ENCODE measurements around the gene PNLIPRP2. TPM values are rescaled to one million over a fixed set of nuclear protein-coding genes. Genes with fewer than 3 reads are reported as not detected.
A peak's percentile ranks its signal among the peaks of the same experiment; 100 is the strongest.

The PNLIPRP2 gene
- total and polyA plus RNA-seq, 2 experiments from 2014 or later: not detected

DNA sequence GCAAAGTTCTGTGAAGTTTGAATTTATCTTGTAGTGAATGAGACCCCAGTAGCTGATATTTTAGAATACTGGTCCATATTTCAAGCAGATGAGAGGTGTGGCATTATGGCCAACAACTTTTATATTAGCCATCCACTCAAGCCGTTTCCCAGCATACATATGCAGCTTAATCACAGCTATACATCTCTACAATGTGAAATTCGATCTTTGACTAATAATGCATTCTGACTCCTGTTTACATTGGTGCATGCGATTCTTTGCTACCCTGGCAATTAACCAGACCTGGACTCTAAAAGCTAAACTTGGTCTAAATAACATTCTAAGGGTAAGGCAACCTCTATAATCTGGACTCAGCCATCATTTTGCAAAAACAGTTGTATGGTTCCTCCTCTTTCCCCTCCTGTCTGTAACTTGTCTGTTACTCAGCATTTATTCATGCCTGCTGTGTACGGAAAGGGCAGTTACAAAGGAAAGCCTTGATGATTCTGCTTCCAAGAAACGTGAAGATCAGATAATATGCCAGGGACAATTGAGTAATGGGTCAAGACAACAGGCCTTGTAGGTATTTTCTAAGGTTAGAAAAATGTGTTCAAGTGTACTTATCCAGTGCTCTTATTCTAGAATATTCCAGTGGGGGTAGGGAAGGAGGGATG lies 50.6 kb downstream of the PNLIPRP2 start:
- Histone ChIP-seq H3K9ac (no peak overlapping the region), H3K4me3 (no peak overlapping the region), H3F3A (ENCODE audit: insufficient read depth) (peaks cover 17% of the 10 kb centered on the region), H2AFZ (no peak overlapping the region), H3K9me3 (ENCODE audit: low read depth) (no peaks in the 10 kb centered on the region), H3K79me2 (ENCODE audit: insufficient read depth) (no peaks in the 10 kb centered on the region), H3K27me3 (replicated peaks; ENCODE audit: insufficient read depth) (no peaks in the 10 kb centered on the region), H3K9me2 (ENCODE audit: insufficient read depth) (no peaks in the 10 kb centered on the region), H4K20me1 (ENCODE audit: insufficient read depth) (no peaks in the 10 kb centered on the region), H3K27ac (no peak overlapping the region), H3K4me1 (ENCODE audit: insufficient read depth) (peaks cover 15% of the 10 kb centered on the region), H3K4me2 (ENCODE audit: unreplicated experiment) (peak overlapping the region; percentile 25), H3K36me3 (ENCODE audit: low read depth) (no peaks in the 10 kb centered on the region)
- 22 to 24% methylated on average over 5 of the region's 5 CpGs for whole genome bisulfite sequencing, 2 experiments (ENCODE audit: low coverage in 1 of 2, low lambda C conversion rate in 2 of 2, missing lambda C conversion rate in 2 of 2)
- TF ChIP-seq EZH2 (IDR thresholded peaks at IDR 0.05; ENCODE audit: insufficient read depth, poor library complexity, severe bottlenecking) (no peak), EZH2phosphoT487 (IDR thresholded peaks at IDR 0.05; ENCODE audit: insufficient read depth, low read depth) (no peak)
- DNase-seq: peak; percentile 68
- in situ Hi-C loops (cut with MboI): loop anchor here (10.0 kb wide), 1 partner anchor 503 kb away; no protein-coding TSS in a partner anchor

DNA sequence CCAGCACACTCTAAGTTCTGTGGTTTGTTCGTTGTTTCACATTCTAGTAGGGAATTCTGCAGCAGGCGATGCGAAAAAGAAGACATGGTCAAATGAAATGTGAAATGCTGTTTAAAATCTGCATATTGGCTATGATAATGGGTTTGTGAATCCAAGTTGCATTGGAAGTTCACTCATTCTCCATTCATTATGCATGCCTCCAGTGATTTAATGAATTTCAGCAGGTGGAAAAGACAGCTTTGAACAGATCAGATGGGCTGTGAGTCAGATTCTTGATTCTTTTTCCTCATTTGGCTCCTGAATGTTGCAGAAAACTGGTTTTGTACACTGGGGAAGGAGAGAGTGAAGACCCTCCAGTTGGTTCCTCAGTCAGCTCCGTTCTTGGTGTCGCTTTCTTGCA lies 52.1 kb downstream of the PNLIPRP2 start:
- WGBS, 2 experiments (ENCODE audit: low coverage in 1 of 2, low lambda C conversion rate in 2 of 2, missing lambda C conversion rate in 2 of 2): 96 to 97% methylated on average over 5 of the region's 5 CpGs
- TF ChIP-seq EZH2 (IDR thresholded peaks at IDR 0.05; ENCODE audit: insufficient read depth, poor library complexity, severe bottlenecking): no peak
- no peaks in the 10 kb centered on the region for H3K79me2 ChIP-seq (ENCODE audit: insufficient read depth)
- in situ Hi-C loops (cut with MboI): loop anchor here (10.0 kb wide), 1 partner anchor 502 kb away; no protein-coding TSS in a partner anchor
- H3K27ac ChIP-seq: no peak overlapping the region
- H3K9me2 ChIP-seq (ENCODE audit: insufficient read depth): no peaks in the 10 kb centered on the region
- no peak overlapping the region for H2AFZ ChIP-seq
- H3K36me3 ChIP-seq (ENCODE audit: low read depth): no peaks in the 10 kb centered on the region
- no peaks in the 10 kb centered on the region for H3K9me3 ChIP-seq (ENCODE audit: low read depth)
- no peaks in the 10 kb centered on the region for H4K20me1 ChIP-seq (ENCODE audit: insufficient read depth)
- no peaks in the 10 kb centered on the region for H3K27me3 ChIP-seq (replicated peaks; ENCODE audit: insufficient read depth)
- no peak overlapping the region for H3K9ac ChIP-seq
- peaks cover 15% of the 10 kb centered on the region for H3K4me1 ChIP-seq (ENCODE audit: insufficient read depth)
- H3K4me2 ChIP-seq (ENCODE audit: unreplicated experiment): no peak overlapping the region
- H3F3A ChIP-seq (ENCODE audit: insufficient read depth): peaks cover 17% of the 10 kb centered on the region
- no peak for DNase-seq
- H3K4me3 ChIP-seq: no peak overlapping the region

DNA sequence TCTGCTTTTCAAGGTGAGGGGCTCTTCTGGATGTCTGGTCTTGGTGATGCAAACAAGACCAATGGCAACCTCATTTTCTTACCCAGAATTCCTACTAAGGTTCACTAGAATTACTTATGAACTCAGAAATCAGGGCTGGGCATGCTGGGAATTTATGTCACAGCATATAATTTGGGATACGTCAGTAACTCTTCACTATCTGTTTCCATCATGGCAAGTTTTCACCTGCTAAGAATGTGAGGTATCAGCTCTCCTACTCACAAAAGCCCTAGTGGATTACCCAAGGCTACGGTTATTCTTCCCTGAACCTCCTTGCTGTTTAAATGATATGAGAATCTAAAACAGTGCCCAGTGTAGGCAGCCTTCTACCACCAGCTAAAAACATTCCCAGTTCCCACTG lies 53.1 kb downstream of the PNLIPRP2 start:
- H3K79me2 ChIP-seq (ENCODE audit: insufficient read depth): no peaks in the 10 kb centered on the region
- DNase-seq: no peak
- TF ChIP-seq EZH2phosphoT487 (IDR thresholded peaks at IDR 0.05; ENCODE audit: insufficient read depth, low read depth): no peak
- no peak for TF ChIP-seq EZH2 (IDR thresholded peaks at IDR 0.05; ENCODE audit: insufficient read depth, poor library complexity, severe bottlenecking)
- H3K4me2 ChIP-seq (ENCODE audit: unreplicated experiment): no peak overlapping the region
- H4K20me1 ChIP-seq (ENCODE audit: insufficient read depth): no peaks in the 10 kb centered on the region
- WGBS, 2 experiments (ENCODE audit: low coverage in 1 of 2, low lambda C conversion rate in 2 of 2, missing lambda C conversion rate in 2 of 2): 70 to 76% methylated on average over 2 of the region's 2 CpGs
- H3K36me3 ChIP-seq (ENCODE audit: low read depth): no peaks in the 10 kb centered on the region
- no peak overlapping the region for H3K27ac ChIP-seq
- H3F3A ChIP-seq (ENCODE audit: insufficient read depth): peaks cover 17% of the 10 kb centered on the region
- H3K9me3 ChIP-seq (ENCODE audit: low read depth): no peaks in the 10 kb centered on the region
- no peak overlapping the region for H2AFZ ChIP-seq
- H3K27me3 ChIP-seq (replicated peaks; ENCODE audit: insufficient read depth): no peaks in the 10 kb centered on the region
- H3K4me3 ChIP-seq: no peak overlapping the region
- in situ Hi-C loops (cut with MboI): loop anchor here (10.0 kb wide), 1 partner anchor 501 kb away; no protein-coding TSS in a partner anchor
- H3K9ac ChIP-seq: no peak overlapping the region
- no peaks in the 10 kb centered on the region for H3K9me2 ChIP-seq (ENCODE audit: insufficient read depth)
- H3K4me1 ChIP-seq (ENCODE audit: insufficient read depth): peaks cover 15% of the 10 kb centered on the region

DNA sequence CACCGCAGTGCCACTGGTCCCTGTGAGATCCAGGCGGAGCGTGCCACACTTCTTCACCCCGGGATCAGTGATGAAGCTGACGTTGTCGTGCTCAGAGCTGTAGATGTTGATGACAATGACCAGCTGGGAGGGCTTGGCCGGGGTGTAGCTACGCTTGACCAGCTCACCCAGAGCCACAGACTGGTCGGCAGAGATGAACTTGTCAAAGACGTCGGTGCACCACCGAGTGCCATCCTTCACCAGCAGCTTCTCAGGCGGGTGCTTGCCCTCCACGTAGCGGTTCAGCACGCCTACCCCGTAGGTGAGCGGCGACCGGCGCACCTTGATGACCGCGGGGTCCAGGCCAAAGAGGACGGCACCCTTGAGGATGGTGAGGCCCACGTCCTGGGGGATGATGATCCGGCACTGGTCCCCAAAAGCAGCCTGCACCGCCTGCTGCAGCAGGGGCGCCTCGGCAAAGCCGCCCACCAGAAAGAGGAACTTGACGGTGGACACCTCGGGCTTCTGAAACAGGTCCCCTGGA lies 54.2 kb downstream of the PNLIPRP2 start:
- Histone ChIP-seq H3K36me3 (ENCODE audit: low read depth) (no peaks in the 10 kb centered on the region), H3K4me2 (ENCODE audit: unreplicated experiment) (no peak overlapping the region), H3K27ac (no peak overlapping the region), H3F3A (ENCODE audit: insufficient read depth) (peaks cover 17% of the 10 kb centered on the region), H3K27me3 (replicated peaks; ENCODE audit: insufficient read depth) (no peaks in the 10 kb centered on the region), H3K4me3 (no peak overlapping the region), H3K9me2 (ENCODE audit: insufficient read depth) (no peaks in the 10 kb centered on the region), H4K20me1 (ENCODE audit: insufficient read depth) (no peaks in the 10 kb centered on the region), H3K9ac (no peak overlapping the region), H3K9me3 (ENCODE audit: low read depth) (no peaks in the 10 kb centered on the region), H2AFZ (no peak overlapping the region), H3K79me2 (ENCODE audit: insufficient read depth) (no peaks in the 10 kb centered on the region), H3K4me1 (ENCODE audit: insufficient read depth) (peaks cover 9% of the 10 kb centered on the region)
- TF ChIP-seq EZH2 (IDR thresholded peaks at IDR 0.05; ENCODE audit: insufficient read depth, poor library complexity, severe bottlenecking): no peak
- no peak for TF ChIP-seq EZH2phosphoT487 (IDR thresholded peaks at IDR 0.05; ENCODE audit: insufficient read depth, low read depth)
- in situ Hi-C loops (cut with MboI): loop anchor here (10.0 kb wide), 1 partner anchor 500 kb away; no protein-coding TSS in a partner anchor
- DNase-seq: no peak
- 94% methylated on average over 20 to 32 of the region's 32 CpGs for whole genome bisulfite sequencing, 2 experiments (ENCODE audit: low coverage in 1 of 2, low lambda C conversion rate in 2 of 2, missing lambda C conversion rate in 2 of 2)

All from GM23248 (cell line).